ENCODE data around the gene SMG7.

GRCh38 chr1:183435497-183435896 is 36.8 kb upstream of the SMG7 start:
- TF ChIP-seq POLR2AphosphoS5 (IDR thresholded peaks at IDR 0.05) (no peak), CTCF (IDR thresholded peaks at IDR 0.05) (no peak)

Measured in prostate gland (tissue), 2 donors.